Germinal center (tissue), 1 donor: ENCODE data around the gene INPP5A.

ENCODE experiments used
- DNase-seq: peaks from one replicate; pipeline ENCODE4 v3.0.0; 2012; ENCODE audit warnings: mixed read lengths, low spot score

Gene INPP5A

GRCh38 chr10:132536877-132537683 is 507 bp upstream of the INPP5A start:
- DNase-seq, result peak; percentile 98

DNA sequence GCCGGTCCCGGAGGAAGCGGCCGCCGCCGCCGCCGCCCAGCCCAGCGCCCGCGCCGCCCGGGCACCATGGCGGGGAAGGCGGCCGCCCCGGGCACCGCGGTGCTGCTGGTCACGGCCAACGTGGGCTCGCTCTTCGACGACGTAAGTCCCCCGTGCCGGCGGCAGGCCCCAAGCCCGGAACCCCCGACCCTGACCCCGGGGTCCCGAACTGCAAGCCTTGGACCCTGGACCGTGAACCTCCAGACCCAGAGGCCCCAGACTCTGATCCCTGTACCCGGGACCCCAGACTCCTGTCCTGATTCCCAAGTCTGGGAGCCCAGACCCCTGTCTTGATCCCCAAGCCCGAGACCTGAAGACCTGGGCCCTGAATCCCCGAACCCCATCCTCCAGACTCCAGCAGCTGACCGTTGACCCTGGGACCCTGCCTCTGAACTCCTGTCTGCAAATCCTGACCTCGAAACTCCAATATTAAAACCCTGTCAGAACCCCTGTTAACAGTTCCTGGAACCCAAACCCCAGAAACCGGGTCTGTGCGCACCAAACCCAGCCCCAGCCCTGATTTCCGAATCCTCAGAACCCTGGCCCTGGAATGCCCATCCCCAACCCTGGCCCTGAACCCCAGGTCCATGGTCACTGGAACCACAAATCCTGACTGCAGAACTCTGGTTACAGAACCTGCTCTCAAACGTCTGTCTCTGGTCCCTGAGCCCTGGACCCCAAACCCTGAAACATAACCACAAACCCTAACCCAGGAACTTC is 623 bp downstream of the INPP5A start:
- DNase-seq, result no peak

GRCh38 chr10:132538790-132539421 is 1.3 kb downstream of the INPP5A start:
- DNase-seq, result no peak

DNA sequence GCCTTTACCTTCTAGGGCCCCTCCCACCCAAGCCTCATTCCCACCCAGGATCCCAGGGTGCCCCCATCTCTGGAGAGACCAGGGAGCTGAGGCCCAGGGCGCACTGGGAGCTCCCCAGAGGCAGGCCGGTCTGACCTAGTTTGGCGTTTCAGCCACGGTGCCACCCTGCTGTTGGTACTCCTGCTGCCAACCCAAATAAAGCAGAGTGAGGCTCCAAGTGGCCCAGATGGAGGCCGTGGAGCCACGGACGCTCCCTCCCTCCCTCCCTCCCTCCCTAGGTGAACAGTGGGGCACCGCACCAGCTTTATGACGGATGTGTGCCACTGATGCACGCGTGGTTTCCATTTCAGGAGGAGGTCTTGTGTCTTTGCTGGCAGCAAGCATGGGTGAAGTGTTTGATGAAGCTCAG is 1.8 kb downstream of the INPP5A start:
- no peak for DNase-seq

- DNase-seq, result no peak
Measured at GRCh38 chr10:132539894-132540293, 2.3 kb downstream of the INPP5A start.

GRCh38 chr10:132540456-132540855 is 2.9 kb downstream of the INPP5A start:
- no peak for DNase-seq

GRCh38 chr10:132541129-132541528 is 3.5 kb downstream of the INPP5A start:
- DNase-seq, result no peak

- DNase-seq, result no peak
Measured at GRCh38 chr10:132541601-132542011, 4.0 kb downstream of the INPP5A start.

DNA sequence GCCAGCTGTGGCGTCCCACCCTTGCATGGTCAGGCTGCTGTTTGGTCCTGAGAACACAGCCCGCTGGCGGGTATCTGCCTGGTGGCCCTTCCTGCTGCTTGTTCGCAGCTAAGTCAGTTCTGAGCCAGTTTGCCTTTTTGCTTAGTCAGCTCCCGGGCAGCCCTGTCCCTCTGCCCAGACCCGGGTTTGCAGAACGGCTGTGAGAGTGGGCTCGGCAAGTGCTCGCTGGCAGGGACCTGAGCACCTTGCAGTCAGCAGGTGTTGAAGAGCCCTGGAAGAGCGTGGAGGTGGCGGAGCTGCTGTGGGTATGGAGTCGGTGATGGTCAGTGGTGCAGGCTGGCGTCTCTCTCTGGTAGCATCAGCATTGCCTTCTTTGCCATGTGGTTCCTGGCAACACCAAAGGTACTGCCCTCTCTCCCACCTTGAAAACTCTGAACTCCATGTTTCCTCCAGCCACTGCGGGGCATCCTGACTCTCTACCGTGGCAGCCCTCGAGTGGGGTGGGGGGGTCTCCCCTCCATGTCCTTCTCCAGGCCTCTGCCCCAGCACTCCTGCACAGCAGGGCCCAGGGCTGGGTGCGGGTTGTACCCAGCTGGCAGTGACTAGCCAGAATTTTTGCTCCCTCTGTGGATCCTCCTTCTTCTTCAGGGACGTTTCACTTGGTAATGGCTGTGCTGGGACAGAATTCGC is 4.6 kb downstream of the INPP5A start:
- DNase-seq, result no peak

- DNase-seq, result no peak
Measured at GRCh38 chr10:132542819-132543218, 5.2 kb downstream of the INPP5A start.

- no peak for DNase-seq
Measured at GRCh38 chr10:132543916-132544743, 6.5 kb downstream of the INPP5A start.

DNA sequence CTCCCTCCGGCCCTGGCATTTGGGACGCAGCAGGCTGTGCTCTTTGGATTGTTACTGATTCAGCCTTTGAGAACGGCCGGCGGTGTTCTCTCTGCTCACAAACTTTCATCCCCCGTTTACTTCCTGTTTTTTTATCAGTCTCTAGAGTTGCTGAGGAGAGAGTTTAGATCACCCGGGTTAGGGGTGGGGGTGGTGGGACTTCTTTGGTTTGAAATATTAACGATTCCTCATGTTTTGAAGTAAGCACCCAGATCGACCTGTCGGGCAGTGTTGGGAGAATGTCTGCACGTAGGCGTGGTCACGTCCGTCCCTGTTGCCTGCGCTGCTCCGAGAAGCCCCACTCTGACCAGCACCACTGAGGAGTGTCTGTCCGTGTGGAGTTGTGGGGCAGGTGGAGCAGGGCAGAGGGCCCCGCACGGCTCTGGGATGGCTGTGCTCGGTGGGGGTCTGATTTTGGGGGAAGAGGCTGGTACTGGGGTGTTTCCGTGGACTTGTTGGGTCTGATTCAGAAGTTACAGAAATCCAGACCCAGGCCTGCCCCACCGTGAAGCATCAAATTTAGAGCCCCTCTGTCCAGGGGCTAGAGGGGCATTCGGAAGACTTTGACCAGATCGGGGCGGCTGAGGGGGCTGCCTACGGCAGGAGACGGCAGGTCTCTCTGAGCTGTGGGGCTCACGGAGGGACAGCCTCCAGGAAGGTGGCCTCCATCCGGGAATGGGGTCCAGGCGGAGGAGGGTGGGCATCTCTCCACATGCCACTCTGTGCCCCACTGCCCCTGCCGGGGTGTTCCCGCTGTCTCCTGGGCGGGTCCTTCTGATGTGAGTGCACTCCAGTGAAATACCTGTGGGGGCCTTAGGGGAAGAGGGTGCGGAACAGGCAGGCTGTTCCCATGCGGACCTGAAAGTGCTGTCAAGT is 7.4 kb downstream of the INPP5A start:
- no peak for DNase-seq

- no peak for DNase-seq
Measured at GRCh38 chr10:132545659-132546367, 8.2 kb downstream of the INPP5A start.

- no peak for DNase-seq
Measured at GRCh38 chr10:132546567-132547420, 9.2 kb downstream of the INPP5A start.

DNA sequence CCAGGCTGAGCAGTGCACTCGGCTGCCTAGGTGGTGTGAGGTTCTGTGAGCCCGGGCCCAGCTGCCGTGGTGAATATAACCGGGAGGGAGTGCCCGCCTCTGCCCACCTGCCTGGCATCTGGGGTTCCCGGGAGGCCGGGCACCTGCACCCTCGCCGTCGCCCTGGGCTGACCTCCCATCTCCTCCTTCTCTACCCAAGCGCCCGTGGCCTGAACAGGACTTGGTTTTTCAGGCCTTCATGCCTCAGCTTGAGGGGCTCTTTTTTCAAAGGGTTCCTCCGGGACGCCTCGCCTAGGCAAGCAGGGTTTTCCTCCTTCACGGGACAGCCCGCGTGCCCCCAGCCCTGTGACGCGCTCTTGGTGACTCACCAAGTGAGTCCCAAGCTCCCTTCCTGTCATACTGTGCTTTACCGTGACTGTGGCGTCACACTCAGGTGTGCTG is 9.9 kb downstream of the INPP5A start:
- no peak for DNase-seq

DNA sequence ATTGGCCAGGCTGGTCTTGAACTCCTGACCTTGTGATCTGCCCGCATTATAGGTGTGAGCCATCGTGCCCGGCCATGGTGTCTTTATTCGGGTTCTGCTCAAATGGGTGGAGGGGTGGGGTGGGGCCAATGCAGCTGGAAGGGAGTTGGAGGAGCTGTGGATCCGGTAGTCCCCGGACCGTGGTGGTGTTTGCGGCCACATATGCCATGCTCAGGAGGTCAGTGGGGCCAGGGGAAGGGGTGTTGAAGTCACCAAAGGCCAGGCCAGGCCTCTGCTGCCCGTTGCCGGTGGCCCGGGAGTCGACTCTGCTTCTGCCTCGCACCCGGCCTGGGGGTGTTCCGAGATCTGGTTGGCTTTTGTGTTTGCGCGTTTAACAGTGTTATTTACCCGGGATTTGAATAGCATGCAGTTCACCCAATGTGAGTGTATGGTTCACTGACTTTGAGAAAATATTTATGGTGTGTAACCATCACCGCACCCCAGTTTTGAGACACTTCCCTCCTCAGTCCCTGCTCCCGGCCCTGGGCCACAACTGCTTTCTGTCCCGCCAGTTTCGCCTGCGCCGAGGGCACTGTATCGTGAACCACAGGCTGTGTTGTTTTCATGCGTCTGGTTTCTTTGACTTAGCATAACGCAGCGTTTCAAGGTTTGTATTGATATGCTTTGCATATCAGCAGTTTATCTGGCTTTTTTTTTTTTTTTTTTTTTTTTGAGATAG is 10.7 kb downstream of the INPP5A start:
- DNase-seq, result no peak

- no peak for DNase-seq
Measured at GRCh38 chr10:132548869-132549268, 11.3 kb downstream of the INPP5A start.

DNA sequence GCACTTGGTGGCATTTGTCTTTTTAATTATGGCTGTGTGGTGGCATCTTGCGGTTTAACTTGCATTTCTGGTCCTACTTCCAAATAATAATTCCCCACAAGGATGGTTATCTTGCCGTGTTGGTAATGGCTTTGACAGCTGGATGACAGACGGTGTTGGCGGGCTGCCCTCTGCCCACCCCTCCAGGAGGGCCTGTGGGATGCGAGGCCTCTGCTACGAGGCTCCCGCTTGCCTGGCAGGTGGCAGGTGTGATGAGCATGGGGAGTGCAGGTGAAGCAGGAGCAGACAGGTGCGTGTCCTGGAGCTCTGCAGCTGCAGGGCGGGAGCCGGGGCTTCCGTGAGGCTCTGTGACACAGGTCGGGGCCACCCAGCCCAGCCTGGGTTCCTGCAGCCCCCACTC is 11.8 kb downstream of the INPP5A start:
- no peak for DNase-seq
